ENCODE results near the gene CAVIN4.

Gene CAVIN4, protein sequence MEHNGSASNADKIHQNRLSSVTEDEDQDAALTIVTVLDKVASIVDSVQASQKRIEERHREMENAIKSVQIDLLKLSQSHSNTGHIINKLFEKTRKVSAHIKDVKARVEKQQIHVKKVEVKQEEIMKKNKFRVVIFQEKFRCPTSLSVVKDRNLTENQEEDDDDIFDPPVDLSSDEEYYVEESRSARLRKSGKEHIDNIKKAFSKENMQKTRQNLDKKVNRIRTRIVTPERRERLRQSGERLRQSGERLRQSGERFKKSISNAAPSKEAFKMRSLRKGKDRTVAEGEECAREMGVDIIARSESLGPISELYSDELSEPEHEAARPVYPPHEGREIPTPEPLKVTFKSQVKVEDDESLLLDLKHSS

GRCh38 chr9:100577776-100578448 lies at the start of gene CAVIN4:
TSS of gene CAVIN4 (plus strand) at chr9:100578079. CDS start at chr9:100578144, 65 bp downstream.
- DNase-seq: no peak

- DNase-seq: no peak
Observed at GRCh38 chr9:100534401-100534800, 43.5 kb upstream of the CAVIN4 start.

DNA sequence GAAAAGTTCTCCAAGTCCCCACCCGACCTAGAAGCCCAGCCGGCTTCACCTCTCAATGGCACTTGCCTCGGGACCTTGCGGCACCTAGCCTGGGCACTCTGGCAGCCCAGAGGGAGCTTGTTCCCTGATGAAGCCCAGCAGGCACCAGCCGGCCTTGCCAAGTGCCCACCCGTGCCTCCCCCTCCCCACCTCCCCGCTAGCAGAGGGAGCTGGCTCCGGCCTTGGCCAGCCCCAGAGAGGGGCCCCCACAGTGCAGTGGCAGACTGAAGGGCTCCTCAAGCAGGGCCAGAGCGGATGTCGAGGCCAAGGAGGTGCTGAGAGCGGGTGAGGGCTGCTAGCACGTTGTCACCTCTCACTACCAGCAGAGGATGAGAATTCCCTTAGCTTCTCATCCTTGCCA lies 37.6 kb upstream of the CAVIN4 start:
- DNase-seq: no peak

GRCh38 chr9:100549048-100549447 lies 28.8 kb upstream of the CAVIN4 start:
- DNase-seq: no peak

GRCh38 chr9:100554935-100555401 lies 22.9 kb upstream of the CAVIN4 start:
- DNase-seq: peak; percentile 70 to 73

GRCh38 chr9:100555471-100555870 lies 22.4 kb upstream of the CAVIN4 start:
- DNase-seq: no peak

- no peak for DNase-seq
Observed at GRCh38 chr9:100557053-100557452, 20.8 kb upstream of the CAVIN4 start.

DNA sequence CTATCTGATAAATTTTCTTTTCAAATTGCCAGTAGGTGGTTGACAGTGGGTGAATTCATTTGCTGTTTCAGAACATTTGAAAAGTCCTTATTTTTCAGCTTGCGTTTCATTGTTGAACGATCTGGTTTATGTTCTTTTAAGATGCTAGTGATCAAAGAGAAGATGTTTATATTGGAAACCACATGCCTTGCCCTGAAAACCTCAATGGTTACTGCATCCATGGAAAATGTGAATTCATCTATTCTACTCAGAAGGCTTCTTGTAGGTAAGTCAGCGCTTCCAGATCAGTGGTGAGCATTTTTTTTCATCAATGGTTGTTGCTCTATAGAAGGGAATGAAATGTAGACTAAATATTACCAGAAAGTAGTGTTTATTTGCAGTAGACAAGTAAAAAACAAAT lies 16.6 kb upstream of the CAVIN4 start:
- DNase-seq: no peak

GRCh38 chr9:100567856-100568255 lies 10.0 kb upstream of the CAVIN4 start:
- DNase-seq: no peak

DNA sequence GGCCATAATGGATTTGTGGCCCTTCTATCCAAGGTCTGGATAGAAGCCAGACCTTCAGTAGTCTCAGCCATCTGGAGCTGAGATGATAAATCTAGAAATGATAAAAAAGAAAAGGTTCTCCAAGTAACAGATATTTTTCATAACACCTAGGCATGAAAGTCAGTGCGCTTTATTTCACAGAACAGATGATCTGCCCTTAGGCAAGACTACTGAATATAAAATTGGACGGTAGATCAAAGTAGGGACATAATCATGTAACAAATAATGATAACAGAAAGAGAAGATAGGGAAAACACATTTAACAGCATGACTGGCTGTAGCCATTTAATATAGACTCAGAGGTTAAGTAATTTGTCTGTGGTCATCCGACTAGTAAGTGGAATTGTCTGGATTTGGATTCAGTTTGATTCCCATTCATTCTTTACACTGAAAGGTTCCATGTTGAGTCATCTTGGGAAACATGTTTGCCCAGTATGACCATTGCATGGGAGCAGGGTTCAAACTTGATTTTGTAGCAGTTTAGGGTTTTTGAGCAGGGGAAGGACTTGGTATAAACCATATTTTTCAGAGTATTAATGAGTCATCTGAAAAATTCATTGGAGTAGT lies 4.1 kb upstream of the CAVIN4 start:
- DNase-seq: no peak

DNA sequence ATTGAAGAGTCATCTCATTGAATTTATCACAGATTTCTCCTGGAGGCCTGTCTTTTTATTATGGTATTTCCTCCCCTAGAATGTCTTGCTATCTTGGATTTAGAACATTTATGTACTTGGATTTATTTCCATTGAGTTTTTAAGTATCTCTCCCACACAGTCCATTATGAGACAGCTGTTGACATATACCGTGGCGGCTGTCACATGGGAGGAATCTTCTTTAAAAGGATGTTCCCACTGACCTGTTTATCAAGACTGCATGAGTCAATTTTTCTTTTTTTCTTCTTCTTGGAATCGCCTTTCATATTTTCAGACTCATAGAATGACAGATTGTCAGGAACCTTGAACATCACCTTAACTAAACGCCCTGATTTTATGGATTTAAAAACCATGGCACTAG lies 2.9 kb upstream of the CAVIN4 start:
- no peak for DNase-seq

DNA sequence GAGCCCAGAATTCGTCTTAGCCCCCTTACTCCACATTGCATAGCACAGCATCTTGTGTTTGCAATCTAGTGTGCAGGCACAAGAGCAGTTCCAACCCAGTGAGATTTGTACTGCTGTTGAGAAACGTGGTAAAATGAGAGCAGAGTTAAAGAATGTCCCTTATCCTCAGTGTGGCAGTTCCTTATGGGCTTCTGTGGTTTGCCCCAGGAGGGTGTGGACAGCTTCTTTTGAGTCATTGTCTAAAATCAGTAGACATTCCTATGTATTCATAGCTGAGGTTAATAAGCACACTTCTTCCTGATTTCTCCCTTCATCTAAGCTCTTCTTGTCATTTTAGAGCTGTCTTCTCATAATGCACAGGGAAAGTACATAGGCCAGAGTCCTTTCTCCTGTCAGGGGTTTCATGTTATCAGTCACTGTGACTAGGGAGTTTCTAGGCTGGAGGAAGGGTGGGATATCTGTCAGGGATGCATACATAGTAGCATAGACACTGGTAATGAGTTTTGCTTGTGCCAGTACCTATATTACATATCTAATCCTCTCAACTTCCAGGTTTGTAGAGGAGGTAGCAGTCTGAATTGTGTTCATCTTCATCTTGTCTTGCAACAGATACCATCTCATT lies 2.0 kb upstream of the CAVIN4 start:
- no peak for DNase-seq

DNA sequence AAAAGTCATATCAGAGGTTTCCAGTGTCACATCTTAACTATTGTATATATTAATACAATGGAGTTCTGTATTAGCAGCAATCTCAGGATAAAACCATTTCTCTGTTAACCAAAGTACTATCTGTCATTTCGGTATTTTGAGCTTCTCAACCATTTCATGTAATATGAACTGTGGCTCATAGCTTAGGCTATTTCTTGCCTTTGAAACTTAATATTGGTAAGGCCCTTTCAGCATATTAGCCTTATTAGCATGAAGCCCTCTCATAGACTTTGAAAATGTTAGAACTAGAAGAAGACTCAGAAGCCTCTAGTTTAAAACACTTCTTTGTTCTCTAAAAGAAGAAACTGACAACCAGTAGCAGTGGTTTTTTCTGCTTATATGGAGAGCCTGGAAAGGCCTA lies 731 bp downstream of the CAVIN4 start:
- no peak for DNase-seq

- DNase-seq: no peak
Observed at GRCh38 chr9:100579665-100580064, 1.8 kb downstream of the CAVIN4 start.

DNA sequence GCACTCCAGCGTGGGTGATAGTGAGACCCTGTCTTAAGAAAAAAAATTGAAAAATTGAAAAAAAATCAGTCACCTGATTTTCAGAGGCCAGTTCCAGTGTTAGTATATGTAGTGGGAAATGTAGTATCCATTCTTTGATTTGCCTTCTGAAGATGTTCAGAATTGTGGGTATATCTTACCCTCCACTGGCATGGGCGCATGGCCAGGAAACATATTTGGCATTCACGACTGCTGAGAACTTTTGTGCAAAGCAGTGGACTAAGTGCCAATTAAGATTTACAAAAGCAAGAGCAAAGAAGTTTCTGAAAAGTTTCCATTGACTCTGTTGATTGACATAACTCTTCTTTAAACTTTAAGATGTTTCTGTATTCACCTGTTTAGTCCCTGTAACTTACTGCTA lies 2.4 kb downstream of the CAVIN4 start:
- no peak for DNase-seq

DNA sequence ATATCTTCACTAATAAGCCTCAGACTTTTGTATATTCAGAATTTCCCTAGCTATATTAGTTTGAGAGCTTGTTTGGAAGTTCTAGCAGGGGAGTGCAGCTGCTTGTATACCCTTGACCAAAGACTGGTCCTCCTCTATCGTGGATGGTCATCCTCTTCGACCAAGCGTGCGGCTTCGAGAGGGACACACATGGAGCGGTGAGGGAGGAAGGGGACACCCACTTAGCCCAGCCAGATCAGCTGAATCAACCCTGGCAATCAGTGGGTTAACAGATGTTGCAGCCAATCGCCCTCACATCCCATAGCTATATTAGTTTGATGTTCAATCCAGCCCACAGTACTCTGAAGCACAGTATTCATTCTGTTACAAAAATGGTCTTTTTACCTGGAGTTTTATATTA lies 3.2 kb downstream of the CAVIN4 start:
- no peak for DNase-seq

GRCh38 chr9:100581661-100582060 lies 3.8 kb downstream of the CAVIN4 start:
- DNase-seq: peak in 1 of 2 donors; percentile 34

GRCh38 chr9:100583014-100583802 lies 5.3 kb downstream of the CAVIN4 start:
- DNase-seq: no peak

DNA sequence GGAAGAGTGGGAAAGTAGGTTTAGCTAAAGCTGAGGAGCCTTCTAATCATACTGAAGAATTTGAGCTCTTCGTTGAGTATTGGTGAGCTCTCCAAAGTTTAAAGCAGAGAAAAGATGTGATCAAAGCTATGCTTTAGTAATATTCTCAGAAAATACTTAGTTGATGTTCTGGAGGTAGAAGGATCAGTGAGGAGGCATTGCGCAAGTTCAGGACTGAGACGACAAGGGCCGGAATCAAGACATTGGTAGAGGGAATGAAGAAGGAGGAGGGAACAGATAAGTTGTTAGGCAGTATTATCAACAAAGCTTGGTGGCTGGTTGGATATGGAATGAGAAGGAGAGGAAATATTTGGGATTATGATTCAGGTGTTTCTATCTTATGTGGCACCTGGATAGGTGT lies 7.1 kb downstream of the CAVIN4 start:
- DNase-seq: no peak

GRCh38 chr9:100586093-100586492 lies 8.2 kb downstream of the CAVIN4 start:
- no peak for DNase-seq

GRCh38 chr9:100587375-100587774 lies 9.5 kb downstream of the CAVIN4 start:
- no peak for DNase-seq

GRCh38 chr9:100589582-100589981 lies 11.7 kb downstream of the CAVIN4 start:
- no peak for DNase-seq

DNA sequence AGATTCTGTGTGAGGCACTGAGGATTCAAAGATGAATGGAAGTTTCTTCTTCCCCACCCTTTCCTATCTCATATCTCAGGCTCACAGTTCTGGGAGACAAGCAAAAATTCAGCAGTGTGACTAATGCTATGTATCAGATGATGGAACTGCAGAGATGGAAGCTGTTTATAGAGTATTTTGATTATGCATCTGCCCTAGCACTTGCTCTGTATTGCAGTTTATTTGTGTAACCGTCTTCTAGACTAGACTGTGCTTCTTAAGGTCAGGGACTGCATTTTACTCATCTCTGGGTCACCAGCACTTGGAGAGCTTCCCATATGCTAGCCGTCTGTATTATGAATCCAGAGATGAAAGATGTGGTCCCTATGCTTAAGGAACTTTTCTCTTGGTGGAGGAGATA lies 12.6 kb downstream of the CAVIN4 start:
- DNase-seq: no peak

Data from hippocampal formation (tissue), 2 donors.